Measurements from ENCODE around the gene CMSS1.

GRCh38 chr3:99843590-99844258 lies 26.1 kb downstream of the CMSS1 start:
- TF ChIP-seq EZH2 (IDR thresholded peaks at IDR 0.05; ENCODE audit: borderline replicate concordance, low read depth, low read length, poor library complexity, severe bottlenecking) (no peak), CTCF (conservative IDR thresholded peaks at IDR 0.05; ENCODE audit: low read depth, low read length) (no peak)

Measured in A673 (cell line).